HG02759 (cell line): ENCODE results near the gene OVCA2.
A peak's percentile ranks its signal among the peaks of the same experiment; 100 is the strongest.

Source experiments
- ATAC-seq: cut with Tn5 transposase; IDR thresholded peaks from one replicate; pipeline ENCODE4 v1.9.1; 2021; ENCODE audit warnings: mild to moderate bottlenecking, moderate library complexity; ENCODE audit not compliant: unreplicated experiment

Gene OVCA2

GRCh38 chr17:2041561-2042389 is at the start of gene OVCA2:
OVCA2 (plus strand) TSS chr17:2042022; CDS start chr17:2042048, 26 bp downstream.
- ATAC-seq: peak; percentile 92

- ATAC-seq: no peak
Measured at GRCh38 chr17:1992541-1992940, 49.3 kb upstream of the OVCA2 start.

- no peak for ATAC-seq
Measured at GRCh38 chr17:1994707-1995106, 47.1 kb upstream of the OVCA2 start.

- ATAC-seq: no peak
Measured at GRCh38 chr17:1995321-1995892, 46.4 kb upstream of the OVCA2 start.

- ATAC-seq: no peak
Measured at GRCh38 chr17:1995907-1996799, 45.7 kb upstream of the OVCA2 start.

- ATAC-seq: no peak
Measured at GRCh38 chr17:1996800-1997288, 45.0 kb upstream of the OVCA2 start.

GRCh38 chr17:1997289-1997926 is 44.4 kb upstream of the OVCA2 start:
- ATAC-seq: no peak

- ATAC-seq: no peak
Measured at GRCh38 chr17:1997927-1998742, 43.7 kb upstream of the OVCA2 start.

GRCh38 chr17:1999557-2000251 is 42.1 kb upstream of the OVCA2 start:
- ATAC-seq: no peak

GRCh38 chr17:2002767-2003329 is 39.0 kb upstream of the OVCA2 start:
- ATAC-seq: no peak

- no peak for ATAC-seq
Measured at GRCh38 chr17:2003525-2003924, 38.3 kb upstream of the OVCA2 start.

GRCh38 chr17:2004435-2004952 is 37.3 kb upstream of the OVCA2 start:
- ATAC-seq: no peak

GRCh38 chr17:2008332-2009126 is 33.3 kb upstream of the OVCA2 start:
- ATAC-seq: no peak

- no peak for ATAC-seq
Measured at GRCh38 chr17:2009737-2010136, 32.1 kb upstream of the OVCA2 start.

GRCh38 chr17:2011411-2012371 is 30.1 kb upstream of the OVCA2 start:
- ATAC-seq: no peak

GRCh38 chr17:2012499-2012898 is 29.3 kb upstream of the OVCA2 start:
- ATAC-seq: no peak
